IMR-90 (cell line): ENCODE measurements around the gene LYPD4. TPM values are rescaled to one million over a fixed set of nuclear protein-coding genes. Genes with fewer than 3 reads are reported as not detected.

ENCODE experiments used
- ATAC-seq: fragments of 200-7000 bp; cut with Tn5 transposase; 2 replicates; pipeline ENCODE4 v1.9.1; 2020; ENCODE audit warnings: low read depth, mild to moderate bottlenecking, moderate library complexity
- BruUV-seq: library from RNA; stranded (reverse); fragments of 400-500 nt; replicated peaks from 2 replicates; lab custom pipeline; 2021; lab: Mats Ljungman, UMichigan
- CTCF ChIA-PET: fragments of 300-600 bp; formaldehyde crosslinking; extraction: SDS; loops from one replicate; lab custom pipeline; 2021; ENCODE audit warnings: antibody characterized with exemption; lab: Yijun Ruan, JAX
- POLR2A ChIA-PET: fragments of 300-600 bp; sonication (Branson Sonifier 250); formaldehyde crosslinking; loops from one replicate; lab custom pipeline; 2022; ENCODE audit warnings: antibody characterized with exemption; ENCODE audit not compliant: unreplicated experiment; lab: Charles Lee
- DNase-seq: peaks from one replicate; pipeline ENCODE4 v3.0.0; 2013
- H2AFZ ChIP-seq: replicated peaks from 2 replicates; pipeline ENCODE3; 2013; ENCODE audit warnings: low read length, mild to moderate bottlenecking; ENCODE audit not compliant: poor library complexity
- H2AK5ac ChIP-seq: 2 replicates; pipeline ENCODE4 v1.6.1; 2013; ENCODE audit warnings: low read depth, low read length, inconsistent platforms
- H2AK9ac ChIP-seq: replicated peaks from 2 replicates; pipeline ENCODE3; 2013; ENCODE audit warnings: mild to moderate bottlenecking, low read depth, low read length, moderate library complexity; ENCODE audit not compliant: poor library complexity
- H2BK120ac ChIP-seq: 2 replicates; pipeline ENCODE4 v1.6.1; 2013; ENCODE audit warnings: low read depth, low read length, inconsistent platforms
- H2BK15ac ChIP-seq: 3 replicates; pipeline ENCODE4 v1.6.1; 2013; ENCODE audit warnings: low read depth, low read length, inconsistent platforms
- H2BK20ac ChIP-seq: 2 replicates; pipeline ENCODE4 v1.6.1; 2013; ENCODE audit warnings: low read depth, mild to moderate bottlenecking, inconsistent platforms, low read length, moderate library complexity
- H2BK5ac ChIP-seq: 2 replicates; pipeline ENCODE4 v1.6.1; 2013; ENCODE audit warnings: mild to moderate bottlenecking, low read depth, low read length, inconsistent platforms; ENCODE audit not compliant: poor library complexity, severe bottlenecking
- H3K14ac ChIP-seq: replicated peaks from 2 replicates; pipeline ENCODE4 v1.6.1; 2013; ENCODE audit warnings: low read depth, low read length, inconsistent platforms
- H3K18ac ChIP-seq: 2 replicates; pipeline ENCODE4 v1.6.1; 2013; ENCODE audit warnings: low read depth, low read length, control low read depth
- H3K23ac ChIP-seq: 2 replicates; pipeline ENCODE4 v1.6.1; 2013; ENCODE audit warnings: low read depth, low read length, inconsistent platforms
- H3K27ac ChIP-seq: 2 replicates; pipeline ENCODE4 v1.5.1; 2013; ENCODE audit warnings: mild to moderate bottlenecking, control low read depth, low read length; ENCODE audit not compliant: insufficient read depth
- H3K27me3 ChIP-seq: 2 replicates; pipeline ENCODE4 v1.6.1; 2013; ENCODE audit warnings: low read length; ENCODE audit not compliant: control insufficient read depth, insufficient read depth
- H3K36me3 ChIP-seq: 2 replicates; pipeline ENCODE4 v1.6.1; 2013; ENCODE audit warnings: low read length, mixed read lengths; ENCODE audit not compliant: control insufficient read depth, insufficient read depth
- H3K4ac ChIP-seq: 2 replicates; pipeline ENCODE4 v1.6.1; 2013; ENCODE audit warnings: low read depth, low read length, inconsistent platforms
- H3K4me1 ChIP-seq: 2 replicates; pipeline ENCODE4 v1.6.1; 2013; ENCODE audit warnings: low read length, mixed read lengths; ENCODE audit not compliant: control insufficient read depth, insufficient read depth
- H3K4me2 ChIP-seq: 2 replicates; pipeline ENCODE4 v1.6.1; 2013; ENCODE audit warnings: low read depth, mild to moderate bottlenecking, control low read depth, low read length, moderate library complexity
- H3K4me3 ChIP-seq: 2 replicates; pipeline ENCODE4 v1.5.1; 2013; ENCODE audit warnings: low read depth, mild to moderate bottlenecking, control low read depth, low read length, moderate library complexity; ENCODE audit not compliant: insufficient read depth
- H3K56ac ChIP-seq: 2 replicates; pipeline ENCODE4 v1.6.1; 2013; ENCODE audit warnings: low read length, inconsistent platforms; ENCODE audit not compliant: insufficient read depth; ENCODE audit errors: extremely low read depth
- H3K79me1 ChIP-seq, 2 experiments: 2 replicates each; pipeline ENCODE4 v1.6.1; 2013; ENCODE audit warnings: low read length in 2 of 2, inconsistent platforms in 1 of 2, low read depth in 1 of 2
- H3K9ac ChIP-seq: 2 replicates; pipeline ENCODE4 v1.6.1; 2013; ENCODE audit warnings: low read depth, low read length, control low read depth
- H3K9me1 ChIP-seq: 2 replicates; pipeline ENCODE4 v1.6.1; 2013; ENCODE audit warnings: low read length, inconsistent platforms; ENCODE audit not compliant: insufficient read depth
- H3K9me3 ChIP-seq: 2 replicates; pipeline ENCODE4 v1.6.1; 2013; ENCODE audit warnings: low read length; ENCODE audit not compliant: control insufficient read depth, insufficient read depth
- H4K20me1 ChIP-seq: 2 replicates; pipeline ENCODE4 v1.6.1; 2013; ENCODE audit warnings: low read length, inconsistent platforms; ENCODE audit not compliant: insufficient read depth
- H4K5ac ChIP-seq: 2 replicates; pipeline ENCODE4 v1.6.1; 2013; ENCODE audit warnings: mild to moderate bottlenecking, low read depth, low read length, control low read depth
- H4K8ac ChIP-seq, 2 experiments: 2 replicates each; pipeline ENCODE4 v1.6.1; 2013; ENCODE audit warnings: low read depth in 2 of 2, low read length in 2 of 2, control low read depth in 1 of 2, inconsistent platforms in 1 of 2
- H4K91ac ChIP-seq: 2 replicates; pipeline ENCODE4 v1.6.1; 2013; ENCODE audit warnings: low read depth, low read length, inconsistent platforms; ENCODE audit not compliant: insufficient read depth
- BHLHE40 ChIP-seq: fragments of 150-350 bp; IDR thresholded peaks from 2 replicates; pipeline ENCODE4 v1.6.1; 2016; ENCODE audit warnings: mild to moderate bottlenecking, low read depth, low read length
- CEBPB ChIP-seq: IDR thresholded peaks from 2 replicates; pipeline ENCODE4 v1.6.1; 2012; ENCODE audit warnings: low read depth, low read length, improper control_type of control experiment
- CHD1 ChIP-seq: IDR thresholded peaks from 2 replicates; pipeline ENCODE4 v1.6.1; 2012; ENCODE audit warnings: low read depth, low read length, improper control_type of control experiment
- ELK1 ChIP-seq: fragments of 150-350 bp; IDR thresholded peaks from 2 replicates; pipeline ENCODE4 v1.6.1; 2016; ENCODE audit warnings: low read depth, mild to moderate bottlenecking, low read length, moderate library complexity, borderline replicate concordance
- FOS ChIP-seq: fragments of 150-350 bp; IDR thresholded peaks from 2 replicates; pipeline ENCODE4 v1.6.1; 2016; ENCODE audit warnings: low read depth, low read length
- MAFK ChIP-seq: IDR thresholded peaks from 2 replicates; pipeline ENCODE4 v1.6.1; 2012; ENCODE audit warnings: low read depth, low read length, improper control_type of control experiment
- MAZ ChIP-seq: IDR thresholded peaks from 2 replicates; pipeline ENCODE4 v1.6.1; 2012; ENCODE audit warnings: low read depth, mild to moderate bottlenecking, low read length, improper control_type of control experiment, moderate library complexity, borderline replicate concordance
- MXI1 ChIP-seq: IDR thresholded peaks from 2 replicates; pipeline ENCODE4 v1.6.1; 2012; ENCODE audit warnings: low read depth, mild to moderate bottlenecking, low read length, moderate library complexity, borderline replicate concordance
- NFE2L2 ChIP-seq: fragments of 150-350 bp; IDR thresholded peaks from 2 replicates; pipeline ENCODE4 v1.6.1; 2016; ENCODE audit warnings: low read depth, mild to moderate bottlenecking, low read length
- POLR2A ChIP-seq: IDR thresholded peaks from 2 replicates; pipeline ENCODE4 v1.6.1; 2012; ENCODE audit warnings: mild to moderate bottlenecking, low read depth, low read length
- RAD21 ChIP-seq: IDR thresholded peaks from 2 replicates; pipeline ENCODE4 v1.6.1; 2012; ENCODE audit warnings: low read length, improper control_type of control experiment
- RCOR1 ChIP-seq: IDR thresholded peaks from 2 replicates; pipeline ENCODE4 v1.6.1; 2012; ENCODE audit warnings: mild to moderate bottlenecking, low read length, improper control_type of control experiment; ENCODE audit not compliant: insufficient replicate concordance
- RFX5 ChIP-seq: IDR thresholded peaks from 2 replicates; pipeline ENCODE4 v1.8.0; 2012; ENCODE audit warnings: low read depth, mild to moderate bottlenecking, low read length, moderate library complexity
- SMC3 ChIP-seq: fragments of 150-350 bp; IDR thresholded peaks from 2 replicates; pipeline ENCODE4 v1.6.1; 2016; ENCODE audit warnings: low read depth, mild to moderate bottlenecking, antibody characterized with exemption, low read length, moderate library complexity
- WGBS, 2 experiments: methylation state at CpG; one replicate each; pipeline versions ENCODE4 v1.1.5 to v1.1.7; 2013; ENCODE audit warnings: missing lambda C conversion rate in 2 of 2; ENCODE audit not compliant: insufficient read length in 1 of 2; ENCODE audit errors: extremely low coverage in 2 of 2; 5-methylcytosine and 5-hydroxymethylcytosine counted together
- dilution Hi-C: fragments of 300-500 bp; cut with HindIII; formaldehyde crosslinking; loops from one replicate; pipeline ENCODE4 v1.14.3; 2018; ENCODE audit warnings: low sequenced_read_pairs; ENCODE audit not compliant: unreplicated experiment
- in situ Hi-C: fragments of 300-500 bp; cut with MboI; formaldehyde crosslinking; loops from 3 replicates; pipeline ENCODE4 v1.14.3; 2019; ENCODE audit warnings: low sequenced_read_pairs, inconsistent platforms, mixed read lengths
- intact Hi-C: fragments of 100-400 bp; cut with micrococcal nuclease; formaldehyde crosslinking; loops from 2 replicates; pipeline ENCODE4 v1.10.0; 2022
- polyA plus RNA-seq, 3 experiments: library from polyadenylated mRNA; depleted of rRNA; stranded (reverse); fragments of >200 nt; gene quantifications; 2 replicates each; pipeline ENCODE4 v1.2.3, GENCODE V29; 2012; ENCODE audit warnings: low replicate concordance in 1 of 3
- total RNA-seq: library from RNA; depleted of rRNA; stranded (reverse); fragments of >200 nt; gene quantifications from 2 replicates; pipeline ENCODE4 v1.2.3, GENCODE V29; 2012
- TF ChIP-seq, protein P1 (sequence below): conservative IDR thresholded peaks from 2 replicates; pipeline ENCODE4 v1.5.1; 2012; ENCODE audit warnings: mild to moderate bottlenecking, low read depth, low read length, improper control_type of control experiment
- TF ChIP-seq, protein P2 (sequence below): fragments of 150-350 bp; IDR thresholded peaks from 2 replicates; pipeline ENCODE4 v1.6.1; 2017; ENCODE audit warnings: mild to moderate bottlenecking, antibody characterized with exemption, low read length, low read depth

The LYPD4 gene
- total and polyA plus RNA-seq, 2 of the 4 experiments (the other 2 are of a cell fraction) = not detected

DNA sequence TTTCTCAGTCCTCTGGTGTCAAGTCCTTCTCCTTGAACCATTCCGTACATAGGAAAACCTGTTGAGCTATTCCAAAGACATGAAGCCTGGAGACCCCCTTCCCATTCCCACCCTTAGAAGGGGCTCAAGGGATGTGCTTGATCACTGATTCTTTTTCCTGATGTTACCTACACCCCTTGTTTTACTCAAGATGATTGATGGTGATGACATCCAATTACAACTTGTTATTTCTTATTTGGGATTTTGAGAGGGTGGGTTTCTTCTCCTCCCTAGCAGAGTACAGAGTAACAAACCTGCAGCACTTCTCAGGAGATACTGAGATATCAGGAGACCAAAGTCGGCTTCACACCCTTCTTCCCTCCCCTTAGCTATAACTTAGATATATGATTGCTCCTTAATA, 8.9 kb upstream of the LYPD4 start:
- Histone ChIP-seq H3K36me3 (no peaks in the 10 kb centered on the region), H2AK5ac (no peak overlapping the region), H3K9me3 (no peaks in the 10 kb centered on the region), H3K14ac (no peak overlapping the region), H2BK20ac (no peak overlapping the region), H2BK15ac (no peak overlapping the region), H2AFZ (no peak overlapping the region), H3K4me1 (no peaks in the 10 kb centered on the region), H3K18ac (no peak overlapping the region), H4K8ac (no peak overlapping the region), H3K27me3 (peaks cover 47% of the 10 kb centered on the region), H3K4ac (no peak overlapping the region), H3K9me1 (no peaks in the 10 kb centered on the region), H3K23ac (no peak overlapping the region), H2BK5ac (no peak overlapping the region), H3K79me1 (no peaks in the 10 kb centered on the region), H2BK120ac (no peak overlapping the region), H4K91ac (no peak overlapping the region), H3K4me2 (no peak overlapping the region), H3K56ac (no peak overlapping the region), H4K5ac (no peak overlapping the region), H2AK9ac (no peak overlapping the region), H4K20me1 (no peaks in the 10 kb centered on the region), H3K9ac (no peak overlapping the region), H3K27ac (no peak overlapping the region), H3K4me3 (no peak overlapping the region)
- TF ChIP-seq ELK1 (no peak), SMC3 (no peak), MAZ (no peak), RAD21 (no peak), CHD1 (no peak), POLR2A (no peak), NFE2L2 (no peak), CEBPB (no peak), RCOR1 (no peak), BHLHE40 (no peak), MAFK (no peak), RFX5 (no peak), MXI1 (no peak), FOS (no peak)
- TF ChIP-seq, protein P1, sequence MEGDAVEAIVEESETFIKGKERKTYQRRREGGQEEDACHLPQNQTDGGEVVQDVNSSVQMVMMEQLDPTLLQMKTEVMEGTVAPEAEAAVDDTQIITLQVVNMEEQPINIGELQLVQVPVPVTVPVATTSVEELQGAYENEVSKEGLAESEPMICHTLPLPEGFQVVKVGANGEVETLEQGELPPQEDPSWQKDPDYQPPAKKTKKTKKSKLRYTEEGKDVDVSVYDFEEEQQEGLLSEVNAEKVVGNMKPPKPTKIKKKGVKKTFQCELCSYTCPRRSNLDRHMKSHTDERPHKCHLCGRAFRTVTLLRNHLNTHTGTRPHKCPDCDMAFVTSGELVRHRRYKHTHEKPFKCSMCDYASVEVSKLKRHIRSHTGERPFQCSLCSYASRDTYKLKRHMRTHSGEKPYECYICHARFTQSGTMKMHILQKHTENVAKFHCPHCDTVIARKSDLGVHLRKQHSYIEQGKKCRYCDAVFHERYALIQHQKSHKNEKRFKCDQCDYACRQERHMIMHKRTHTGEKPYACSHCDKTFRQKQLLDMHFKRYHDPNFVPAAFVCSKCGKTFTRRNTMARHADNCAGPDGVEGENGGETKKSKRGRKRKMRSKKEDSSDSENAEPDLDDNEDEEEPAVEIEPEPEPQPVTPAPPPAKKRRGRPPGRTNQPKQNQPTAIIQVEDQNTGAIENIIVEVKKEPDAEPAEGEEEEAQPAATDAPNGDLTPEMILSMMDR = no peak
- TF ChIP-seq, protein P2, sequence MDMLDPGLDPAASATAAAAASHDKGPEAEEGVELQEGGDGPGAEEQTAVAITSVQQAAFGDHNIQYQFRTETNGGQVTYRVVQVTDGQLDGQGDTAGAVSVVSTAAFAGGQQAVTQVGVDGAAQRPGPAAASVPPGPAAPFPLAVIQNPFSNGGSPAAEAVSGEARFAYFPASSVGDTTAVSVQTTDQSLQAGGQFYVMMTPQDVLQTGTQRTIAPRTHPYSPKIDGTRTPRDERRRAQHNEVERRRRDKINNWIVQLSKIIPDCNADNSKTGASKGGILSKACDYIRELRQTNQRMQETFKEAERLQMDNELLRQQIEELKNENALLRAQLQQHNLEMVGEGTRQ = no peak
- no peak for DNase-seq
- intact Hi-C loops = no loop called here
- ChIA-PET POLR2A (no interaction called here), CTCF (no interaction called here)
- BruUV-seq = no TSS peak
- in situ Hi-C loops = no loop called here
- dilution Hi-C loops = no loop called here
- no CpG with 5 or more reads among the region's 2 CpGs for WGBS, 2 experiments
- no peak for ATAC-seq
